CD4-positive, CD25-positive, alpha-beta regulatory T cell (primary cell): ENCODE measurements around the gene ARHGAP30. TPM values are rescaled to one million over a fixed set of nuclear protein-coding genes. Genes with fewer than 3 reads are reported as not detected.

ENCODE experiments used
- ATAC-seq, 2 donors: fragments of 150-1000 bp; cut with Tn5 transposase; one replicate each; pipeline ENCODE4 v1.10.0; 2021; ENCODE audit warnings: low read depth in 2 of 2, moderate number of reproducible peaks in 2 of 2, moderate library complexity in 1 of 2
- DNase-seq, 3 donors: peaks; one replicate each; pipeline versions ENCODE4 v3.0.0 to v3.0.0-alpha.2; 2012 to 2022; ENCODE audit warnings: mixed read lengths in 1 of 3
- H3K27ac ChIP-seq: one replicate; pipeline ENCODE4 v1.7.0; 2013; ENCODE audit warnings: mild to moderate bottlenecking, low read length; ENCODE audit not compliant: insufficient read depth, poor library complexity, severe bottlenecking
- H3K27me3 ChIP-seq: one replicate; pipeline ENCODE4 v1.7.0; 2013; ENCODE audit warnings: low read length; ENCODE audit not compliant: control insufficient read depth, insufficient read depth
- H3K36me3 ChIP-seq: one replicate; pipeline ENCODE4 v1.7.0; 2013; ENCODE audit warnings: mild to moderate bottlenecking, low read length, moderate library complexity; ENCODE audit not compliant: control insufficient read depth, insufficient read depth
- H3K4me1 ChIP-seq: 2 replicates; pipeline ENCODE4 v1.7.0; 2013; ENCODE audit warnings: mild to moderate bottlenecking, low read length; ENCODE audit not compliant: insufficient read depth, control insufficient read depth, poor library complexity, severe bottlenecking
- H3K4me3 ChIP-seq: one replicate; pipeline ENCODE4 v1.7.0; 2013; ENCODE audit warnings: low read depth, mild to moderate bottlenecking, low read length, moderate library complexity
- H3K9me3 ChIP-seq, 2 experiments: 1 replicate in 1 of 2; 2 replicates in 1 of 2; pipeline ENCODE4 v1.7.0; 2013; ENCODE audit warnings: low read length in 2 of 2, mild to moderate bottlenecking in 1 of 2, moderate library complexity in 1 of 2; ENCODE audit not compliant: control insufficient read depth in 2 of 2
- H3K27ac Mint-ChIP-seq, 3 donors: one replicate each; pipeline ENCODE4 v1.8.0; 2020 to 2022; ENCODE audit warnings: mild to moderate bottlenecking in 3 of 3, mixed read lengths in 3 of 3, moderate library complexity in 2 of 3
- H3K27me3 Mint-ChIP-seq: one replicate; pipeline ENCODE4 v1.8.0; 2022; ENCODE audit warnings: mild to moderate bottlenecking, mixed read lengths
- H3K36me3 Mint-ChIP-seq: one replicate; pipeline ENCODE4 v1.8.0; 2020; ENCODE audit warnings: mixed read lengths
- H3K4me1 Mint-ChIP-seq, 4 donors: one replicate each; pipeline ENCODE4 v1.8.0; 2020 to 2022; ENCODE audit warnings: mixed read lengths in 4 of 4, mild to moderate bottlenecking in 1 of 4
- H3K4me3 Mint-ChIP-seq, 4 donors: one replicate each; pipeline ENCODE4 v1.8.0; 2020 to 2022; ENCODE audit warnings: mild to moderate bottlenecking in 4 of 4, mixed read lengths in 4 of 4, moderate library complexity in 3 of 4
- H3K9me3 Mint-ChIP-seq, 7 donors: one replicate each; pipeline ENCODE4 v1.8.0; 2020 to 2022; ENCODE audit warnings: mixed read lengths in 7 of 7, mild to moderate bottlenecking in 3 of 7, moderate library complexity in 2 of 7
- polyA plus RNA-seq, 4 donors: library from polyadenylated mRNA; unstranded; fragments of 300-500 nt; fragmentation: Illumina TruSeq; gene quantifications; one replicate each; pipeline ENCODE4 v1.2.3, GENCODE V29; 2021
- total RNA-seq: library from RNA; stranded (reverse); gene quantifications from one replicate; pipeline ENCODE4 v1.2.3, GENCODE V29; 2022

The ARHGAP30 gene
- total and polyA plus RNA-seq, 5 donors from 2014 or later, result 144 to 204 (median 152) TPM

DNA sequence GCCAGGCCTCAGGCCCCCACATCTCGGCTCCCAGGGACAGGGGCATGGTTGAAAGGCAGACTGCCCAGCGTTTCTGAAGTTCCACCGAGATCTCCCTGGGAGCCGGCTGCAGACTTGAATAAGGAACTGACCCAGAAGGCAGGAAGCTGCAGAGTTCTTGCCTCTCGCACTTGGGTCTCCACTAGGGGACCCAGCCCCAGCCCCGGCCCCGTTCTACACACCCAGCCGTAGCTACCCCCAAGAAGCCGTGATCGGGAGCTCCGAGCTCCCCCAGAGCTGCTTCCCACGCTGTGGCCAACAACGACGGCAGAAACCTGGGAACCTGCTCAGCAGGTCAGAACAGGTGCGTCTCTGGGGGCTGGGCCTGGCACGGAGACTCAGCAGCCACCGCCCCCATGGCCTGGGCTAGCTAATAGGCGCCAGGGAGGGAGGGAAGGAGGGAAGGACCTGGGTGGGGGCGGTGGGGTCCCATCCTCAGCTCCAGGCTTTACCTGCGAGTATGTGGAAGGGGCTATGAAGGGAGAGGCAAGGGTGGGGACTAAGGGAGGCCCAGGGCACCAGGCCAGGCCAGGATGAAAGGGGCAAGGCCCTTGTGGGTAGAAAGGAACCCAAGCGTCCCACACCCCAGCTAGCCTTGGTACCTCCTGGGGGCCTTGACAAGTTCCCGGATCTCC lies 19.7 kb upstream of the ARHGAP30 start, which contains the start of gene NECTIN4:
TSS of gene NECTIN4 (minus strand) at position 308 of the 674 bp plus-strand sequence. CDS start at position 46, 262 bp downstream.
- H3K4me3 ChIP-seq, result no peak within 1 kb of the TSS
- no peaks in the 10 kb centered on the region for H3K27me3 ChIP-seq
- H3K27ac ChIP-seq, result no peak within 1 kb of the TSS
- DNase-seq (no peak), ATAC-seq (no peak)
- no peaks in the 10 kb centered on the region for H3K27me3 Mint-ChIP-seq
- H3K27ac Mint-ChIP-seq, result no peak within 1 kb of the TSS
- no peaks in the 10 kb centered on the region for H3K4me1 ChIP-seq
- no peaks in the 10 kb centered on the region for H3K9me3 ChIP-seq
- H3K36me3 Mint-ChIP-seq, result no peaks in the 10 kb centered on the region
- no peaks in the 10 kb centered on the region for H3K36me3 ChIP-seq
- peaks cover 0 to 5% (median 1%) of the 10 kb centered on the region in 4 donors for H3K4me1 Mint-ChIP-seq
- H3K9me3 Mint-ChIP-seq, result no peaks in the 10 kb centered on the region
- H3K4me3 Mint-ChIP-seq, result peak within 1 kb of the TSS in 1 of 4 donors; percentile 44

DNA sequence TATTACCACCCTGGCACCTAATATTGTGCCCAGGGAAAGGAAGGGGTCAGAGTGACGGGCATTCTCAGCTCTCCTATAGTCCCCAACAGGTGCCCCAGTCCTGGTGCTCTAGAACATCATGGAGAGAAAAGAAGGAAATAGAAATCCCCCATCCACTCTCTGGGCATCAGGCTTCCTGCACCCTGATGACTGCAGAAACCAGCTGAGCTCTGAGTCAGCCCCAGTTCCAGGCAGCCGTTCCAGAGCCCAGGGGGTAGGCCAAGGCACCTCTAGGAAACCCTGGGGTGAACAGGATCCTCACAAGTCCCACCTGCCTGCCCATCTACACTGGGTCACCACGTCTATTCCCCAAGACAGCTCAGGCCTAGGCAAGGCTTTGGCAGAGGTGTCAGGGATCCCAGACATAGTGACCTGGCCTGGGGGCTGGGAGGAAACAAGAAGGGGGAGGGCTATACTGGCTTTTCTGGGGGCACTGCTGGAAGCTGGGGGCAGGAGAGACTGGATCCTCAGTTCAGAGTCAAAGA lies 19.0 kb upstream of the ARHGAP30 start:
- H3K27me3 Mint-ChIP-seq, result no peaks in the 10 kb centered on the region
- H3K4me1 Mint-ChIP-seq, result peaks cover 0 to 5% (median 1%) of the 10 kb centered on the region in 4 donors
- H3K36me3 Mint-ChIP-seq, result no peaks in the 10 kb centered on the region
- ATAC-seq (no peak), DNase-seq (no peak)
- no peaks in the 10 kb centered on the region for H3K4me1 ChIP-seq
- no peaks in the 10 kb centered on the region for H3K9me3 ChIP-seq
- no peaks in the 10 kb centered on the region for H3K9me3 Mint-ChIP-seq
- no peak overlapping the region for H3K4me3 Mint-ChIP-seq
- H3K36me3 ChIP-seq, result no peaks in the 10 kb centered on the region
- H3K27me3 ChIP-seq, result no peaks in the 10 kb centered on the region
- no peak overlapping the region for H3K4me3 ChIP-seq
- H3K27ac Mint-ChIP-seq, result no peak overlapping the region
- H3K27ac ChIP-seq, result no peak overlapping the region

DNA sequence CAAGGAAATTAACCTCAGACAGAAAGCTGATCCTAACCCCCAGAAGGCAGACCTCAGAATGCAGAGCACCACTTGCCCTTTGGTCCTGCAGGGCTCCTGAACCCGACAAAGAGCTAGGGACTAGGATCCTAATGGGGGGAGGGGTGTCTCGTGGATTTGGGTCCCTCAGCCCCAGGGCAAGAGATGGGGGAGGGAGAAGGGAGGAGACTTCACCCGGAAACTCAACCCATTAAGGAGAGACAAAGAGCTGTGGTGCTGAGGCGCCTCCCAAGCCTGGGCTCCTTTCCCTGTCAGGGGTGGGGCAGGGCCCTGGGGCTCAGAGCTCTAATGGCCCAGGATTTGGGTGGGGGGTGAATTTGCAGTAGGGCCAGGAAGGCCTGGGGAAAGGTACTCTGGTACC lies 16.8 kb upstream of the ARHGAP30 start:
- no peak overlapping the region for H3K27ac Mint-ChIP-seq
- H3K36me3 Mint-ChIP-seq, result no peaks in the 10 kb centered on the region

DNA sequence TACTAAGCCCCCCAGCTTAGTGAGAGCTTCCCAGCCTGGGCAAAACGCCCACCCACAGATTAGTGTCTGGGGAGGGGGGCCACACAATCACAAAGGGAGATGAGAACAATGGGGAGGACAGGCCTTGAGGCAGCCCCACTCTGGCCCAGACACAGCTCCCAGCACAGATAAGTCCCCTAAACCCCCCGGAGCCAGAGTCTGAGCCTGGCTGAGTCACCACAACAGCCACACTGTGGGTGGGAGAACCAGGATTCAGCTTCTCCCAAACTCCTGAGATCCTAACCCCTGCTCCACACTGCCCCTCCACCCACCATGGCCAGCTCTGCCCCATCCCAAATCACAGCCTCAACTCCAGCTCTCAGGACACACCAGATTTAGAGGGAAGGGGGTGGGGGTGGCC lies 15.5 kb upstream of the ARHGAP30 start:
- Histone ChIP-seq H3K27ac (no peak overlapping the region), H3K27me3 (no peaks in the 10 kb centered on the region), H3K4me3 (no peak overlapping the region), H3K4me1 (no peaks in the 10 kb centered on the region), H3K36me3 (no peaks in the 10 kb centered on the region), H3K9me3 (no peaks in the 10 kb centered on the region)
- Mint-ChIP-seq H3K9me3 (no peaks in the 10 kb centered on the region), H3K27me3 (no peaks in the 10 kb centered on the region), H3K36me3 (no peaks in the 10 kb centered on the region), H3K4me1 (peaks cover 0 to 2% (median 0%) of the 10 kb centered on the region in 4 donors), H3K27ac (no peak overlapping the region), H3K4me3 (no peak overlapping the region)
- ATAC-seq (no peak), DNase-seq (no peak)

More for the DNA sequence above, 16.8 kb upstream of the ARHGAP30 start:
- Mint-ChIP-seq H3K27me3 (no peaks in the 10 kb centered on the region), H3K4me3 (no peak overlapping the region), H3K9me3 (no peaks in the 10 kb centered on the region), H3K4me1 (peaks cover 0 to 3% (median 1%) of the 10 kb centered on the region in 4 donors)
- no peaks in the 10 kb centered on the region for H3K9me3 ChIP-seq
- no peak for DNase-seq
- H3K4me1 ChIP-seq, result no peaks in the 10 kb centered on the region
- no peak for ATAC-seq
- no peak overlapping the region for H3K27ac ChIP-seq
- H3K27me3 ChIP-seq, result no peaks in the 10 kb centered on the region
- no peak overlapping the region for H3K4me3 ChIP-seq
- H3K36me3 ChIP-seq, result no peaks in the 10 kb centered on the region

DNA sequence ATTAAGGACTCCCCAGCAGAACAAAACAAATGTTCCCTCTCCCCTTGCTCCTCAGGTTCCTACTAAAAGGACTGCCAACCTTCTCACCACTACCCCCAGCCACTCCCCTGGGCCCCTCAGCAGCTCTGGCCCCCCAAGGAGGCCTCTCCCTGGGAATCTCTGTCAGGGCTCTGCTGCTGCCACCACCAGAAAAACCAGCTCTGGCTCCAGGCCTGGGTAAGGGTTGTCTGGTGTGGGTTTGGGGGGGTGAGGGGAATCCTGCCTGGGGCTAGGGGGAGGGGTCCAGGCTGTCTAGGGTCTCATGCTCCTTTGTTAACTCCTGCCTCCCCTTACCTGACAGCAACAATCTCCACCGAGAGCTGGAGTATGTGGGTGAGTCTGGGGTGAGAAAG lies 14.9 kb upstream of the ARHGAP30 start:
- H3K27me3 Mint-ChIP-seq, result no peaks in the 10 kb centered on the region
- Histone ChIP-seq H3K4me3 (no peak overlapping the region), H3K27me3 (no peaks in the 10 kb centered on the region), H3K9me3 (no peaks in the 10 kb centered on the region), H3K4me1 (no peaks in the 10 kb centered on the region), H3K36me3 (no peaks in the 10 kb centered on the region), H3K27ac (no peak overlapping the region)
- no peaks in the 10 kb centered on the region for H3K9me3 Mint-ChIP-seq
- peak overlapping the region in 1 of 3 donors; percentile 25 for H3K27ac Mint-ChIP-seq
- no peak for DNase-seq
- no peak overlapping the region for H3K4me3 Mint-ChIP-seq
- H3K36me3 Mint-ChIP-seq, result no peaks in the 10 kb centered on the region
- peaks cover 0 to 2% (median 0%) of the 10 kb centered on the region in 4 donors for H3K4me1 Mint-ChIP-seq
- ATAC-seq, result no peak

DNA sequence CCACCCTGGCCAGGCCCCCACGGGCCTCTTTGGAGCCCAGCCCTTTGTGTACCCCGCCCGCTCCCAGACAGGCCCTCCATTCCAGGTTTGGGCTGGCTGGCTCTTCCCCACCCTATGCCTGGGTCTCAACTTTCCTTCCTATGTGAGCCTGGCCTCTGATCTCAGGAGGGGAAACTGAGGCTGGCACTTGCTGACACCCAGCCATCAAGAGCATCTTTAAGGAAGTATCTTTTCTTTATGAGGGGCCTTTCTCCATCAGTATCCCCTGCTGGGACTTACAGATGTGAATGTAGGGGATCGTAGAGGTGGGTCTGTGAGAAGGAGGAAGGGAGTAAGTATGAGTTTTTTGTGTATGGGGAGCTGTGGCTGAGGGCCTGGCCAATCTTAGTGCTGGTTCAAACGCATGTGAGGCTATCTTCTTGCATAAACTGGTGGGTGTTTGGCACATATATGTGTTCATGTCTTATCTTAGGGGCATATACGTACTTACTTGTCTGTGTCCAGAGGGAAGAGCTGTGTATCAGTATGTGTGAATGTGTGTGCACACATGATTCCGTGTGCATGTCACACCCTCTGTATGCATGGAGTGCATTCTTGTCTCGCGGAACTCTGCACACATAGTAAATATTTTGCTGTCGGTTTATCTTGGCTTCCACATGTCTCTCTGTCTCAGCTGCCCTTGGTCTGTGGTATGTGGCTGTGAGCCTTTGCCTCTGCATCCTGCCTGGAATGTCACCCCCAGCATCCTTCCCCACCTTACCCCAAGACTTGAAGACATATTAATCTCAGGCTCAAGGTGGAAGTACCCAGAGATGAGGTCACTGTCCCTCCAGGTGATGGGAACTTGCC lies 14.3 kb upstream of the ARHGAP30 start:
- H3K27ac ChIP-seq, result no peak overlapping the region
- no peak overlapping the region for H3K4me3 ChIP-seq
- H3K27me3 Mint-ChIP-seq, result no peaks in the 10 kb centered on the region
- H3K4me1 ChIP-seq, result no peaks in the 10 kb centered on the region
- peaks cover 0 to 2% (median 0%) of the 10 kb centered on the region in 7 donors for H3K9me3 Mint-ChIP-seq
- H3K36me3 Mint-ChIP-seq, result no peaks in the 10 kb centered on the region
- peaks cover 0 to 2% (median 0%) of the 10 kb centered on the region in 4 donors for H3K4me1 Mint-ChIP-seq
- DNase-seq (no peak), ATAC-seq (no peak)
- H3K36me3 ChIP-seq, result no peaks in the 10 kb centered on the region
- H3K9me3 ChIP-seq, result no peaks in the 10 kb centered on the region
- peak overlapping the region in 1 of 3 donors; percentile 25 for H3K27ac Mint-ChIP-seq
- H3K4me3 Mint-ChIP-seq, result no peak overlapping the region
- H3K27me3 ChIP-seq, result no peaks in the 10 kb centered on the region

DNA sequence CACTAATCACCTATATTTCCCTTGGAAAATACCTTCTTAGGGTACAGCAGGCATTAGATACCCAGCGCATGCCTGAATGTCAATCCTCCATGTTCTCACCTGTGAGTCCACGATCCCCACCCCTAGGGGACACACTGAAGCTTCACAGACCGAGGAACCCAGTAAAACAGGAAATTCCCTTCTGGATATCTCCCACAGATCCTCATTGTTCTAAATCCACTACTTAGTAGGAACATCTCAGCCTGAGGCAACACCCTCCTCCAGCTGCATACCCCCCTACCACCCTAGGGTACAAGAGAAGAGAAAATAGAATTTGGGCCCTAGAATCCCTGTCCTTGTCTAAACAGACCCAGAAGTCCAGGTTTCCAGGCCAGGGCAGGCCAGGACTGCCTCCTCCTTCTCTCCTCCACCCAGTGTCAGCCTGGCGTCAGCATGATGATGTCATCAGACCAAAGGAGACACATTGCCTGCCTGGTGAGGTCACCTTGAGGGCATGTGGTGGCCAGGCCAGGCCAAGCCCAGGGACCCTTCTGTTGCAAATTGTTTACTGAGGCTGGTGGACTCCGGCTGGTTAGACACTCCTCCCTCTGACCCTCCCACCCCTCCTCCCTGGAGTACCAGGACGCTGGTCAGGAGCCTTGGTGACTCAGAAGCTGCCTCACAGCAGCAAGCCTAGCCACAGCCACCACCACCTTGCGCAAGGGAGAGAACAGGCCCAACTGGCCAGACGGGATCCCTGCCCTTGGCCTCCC lies 13.5 kb upstream of the ARHGAP30 start:
- Histone ChIP-seq H3K9me3 (no peaks in the 10 kb centered on the region), H3K27ac (no peak overlapping the region), H3K36me3 (no peaks in the 10 kb centered on the region), H3K27me3 (no peaks in the 10 kb centered on the region), H3K4me1 (no peaks in the 10 kb centered on the region), H3K4me3 (no peak overlapping the region)
- Mint-ChIP-seq H3K27ac (no peak overlapping the region), H3K27me3 (peaks cover 5% of the 10 kb centered on the region), H3K4me1 (peaks cover 0 to 2% (median 0%) of the 10 kb centered on the region in 4 donors), H3K36me3 (no peaks in the 10 kb centered on the region), H3K9me3 (peaks cover 0 to 2% (median 0%) of the 10 kb centered on the region in 7 donors), H3K4me3 (no peak overlapping the region)
- ATAC-seq, result peak; percentile 26 to 28
- no peak for DNase-seq
